GM13976 (cell line): Measurements from ENCODE around the gene SPATA9.
"Not testable (repeated sequence)": the region's sequence is repeated elsewhere in the genome, so short reads cannot be mapped to it uniquely, and the experiment has no call there.

Experiments used
- DNase-seq: peaks from one replicate; pipeline ENCODE4 v3.0.0; 2012; ENCODE audit warnings: low spot score
- in situ Hi-C: fragments of 300-500 bp; cut with MboI; formaldehyde crosslinking; loops from one replicate; pipeline ENCODE4 v1.12.0; 2022; ENCODE audit warnings: low sequenced_read_pairs, mixed read lengths, inconsistent platforms; ENCODE audit not compliant: unreplicated experiment
- TF ChIP-seq, protein P1 (sequence below): IDR thresholded peaks from 2 replicates; pipeline ENCODE4 v1.5.1; 2012; ENCODE audit warnings: borderline replicate concordance, mild to moderate bottlenecking; ENCODE audit not compliant: insufficient read depth; ENCODE audit errors: extremely low read depth, missing control alignments, control extremely low read depth

SPATA9 gene

GRCh38 chr5:95633671-95634070 lies 49.1 kb downstream of the SPATA9 start:
- in situ Hi-C loops, result no loop called here

GRCh38 chr5:95632942-95633341 lies 49.8 kb downstream of the SPATA9 start:
- DNase-seq, in situ Hi-C loops: not testable (repeated sequence)

More at GRCh38 chr5:95633671-95634070, 49.1 kb downstream of the SPATA9 start:
- DNase-seq, result no peak
- TF ChIP-seq, protein P1, sequence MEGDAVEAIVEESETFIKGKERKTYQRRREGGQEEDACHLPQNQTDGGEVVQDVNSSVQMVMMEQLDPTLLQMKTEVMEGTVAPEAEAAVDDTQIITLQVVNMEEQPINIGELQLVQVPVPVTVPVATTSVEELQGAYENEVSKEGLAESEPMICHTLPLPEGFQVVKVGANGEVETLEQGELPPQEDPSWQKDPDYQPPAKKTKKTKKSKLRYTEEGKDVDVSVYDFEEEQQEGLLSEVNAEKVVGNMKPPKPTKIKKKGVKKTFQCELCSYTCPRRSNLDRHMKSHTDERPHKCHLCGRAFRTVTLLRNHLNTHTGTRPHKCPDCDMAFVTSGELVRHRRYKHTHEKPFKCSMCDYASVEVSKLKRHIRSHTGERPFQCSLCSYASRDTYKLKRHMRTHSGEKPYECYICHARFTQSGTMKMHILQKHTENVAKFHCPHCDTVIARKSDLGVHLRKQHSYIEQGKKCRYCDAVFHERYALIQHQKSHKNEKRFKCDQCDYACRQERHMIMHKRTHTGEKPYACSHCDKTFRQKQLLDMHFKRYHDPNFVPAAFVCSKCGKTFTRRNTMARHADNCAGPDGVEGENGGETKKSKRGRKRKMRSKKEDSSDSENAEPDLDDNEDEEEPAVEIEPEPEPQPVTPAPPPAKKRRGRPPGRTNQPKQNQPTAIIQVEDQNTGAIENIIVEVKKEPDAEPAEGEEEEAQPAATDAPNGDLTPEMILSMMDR, result no peak

- TF ChIP-seq, protein P1, result no peak
- in situ Hi-C loops, result no loop called here
- DNase-seq, result peak; percentile 21
Observed at GRCh38 chr5:95631991-95632675, 50.7 kb downstream of the SPATA9 start.

DNA sequence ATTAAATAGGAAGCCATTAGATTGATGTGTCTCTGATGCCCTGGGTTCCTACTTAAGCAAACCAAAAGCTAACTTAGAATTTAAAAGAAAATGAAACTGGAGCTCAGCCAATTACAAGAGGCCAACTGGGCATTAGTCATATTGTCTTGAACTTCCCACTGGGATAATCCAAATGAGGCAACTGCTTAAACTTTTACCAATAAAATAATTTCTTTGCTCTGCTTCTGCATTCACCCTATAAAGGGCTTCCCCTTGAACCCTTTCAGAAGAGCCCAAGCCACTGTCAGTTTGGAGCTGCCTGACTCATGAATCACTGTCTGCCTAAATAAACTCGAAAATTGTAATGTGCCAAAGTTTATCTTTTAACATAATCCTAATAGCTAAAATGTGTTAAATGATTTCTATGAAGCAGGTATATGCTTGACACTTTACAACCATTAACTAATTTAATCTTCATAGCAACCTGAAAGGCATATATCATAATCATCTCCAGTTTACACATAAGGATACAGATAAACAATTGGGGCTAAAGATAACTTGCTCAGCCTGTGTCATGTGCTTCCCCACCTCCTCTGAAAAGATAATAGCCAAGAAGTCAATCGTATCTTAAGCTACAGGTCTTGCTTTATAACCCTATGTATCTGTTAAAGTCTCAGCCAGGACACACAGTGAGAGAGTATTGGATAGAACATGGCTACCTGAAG lies 51.4 kb downstream of the SPATA9 start:
- TF ChIP-seq, protein P1, result no peak
- in situ Hi-C loops, result no loop called here
- DNase-seq, result no peak

DNA sequence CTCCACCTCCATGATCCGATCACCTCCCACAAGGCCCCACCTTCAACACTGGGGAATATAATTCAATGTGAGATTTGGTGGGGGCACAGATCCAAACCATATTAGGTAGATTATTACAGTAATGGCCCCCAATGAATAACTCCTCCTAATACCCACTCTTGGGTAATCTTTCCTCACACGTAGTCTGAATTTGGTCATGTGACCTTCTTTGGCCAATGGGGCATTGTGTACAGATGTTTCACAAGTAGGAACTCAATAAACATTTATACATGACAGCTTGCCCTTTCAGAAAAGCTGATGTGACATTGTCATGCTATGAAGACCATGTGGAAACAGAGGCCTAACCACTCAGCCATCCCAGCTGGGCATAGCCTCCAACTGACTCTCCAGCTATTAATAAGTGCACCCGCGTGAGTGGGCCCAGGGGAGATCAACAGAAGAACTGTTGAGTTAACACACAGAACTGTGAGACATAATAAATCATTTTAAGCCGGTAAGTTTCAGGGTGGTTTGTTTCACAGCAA lies 52.3 kb downstream of the SPATA9 start:
- no peak for DNase-seq
- in situ Hi-C loops, result no loop called here
- TF ChIP-seq, protein P1, result no peak

- in situ Hi-C loops, result no loop called here
- TF ChIP-seq, protein P1, result no peak
- no peak for DNase-seq
Observed at GRCh38 chr5:95628933-95629332, 53.9 kb downstream of the SPATA9 start.
